Gastroesophageal sphincter (tissue), 3 donors: ENCODE data around the gene ADD3.

Source experiments
- EP300 ChIP-seq: sonication (generic); formaldehyde crosslinking; IDR thresholded peaks from one replicate; pipeline ENCODE4 v1.6.1; 2017; ENCODE audit warnings: antibody characterized with exemption, mild to moderate bottlenecking
- TF ChIP-seq, protein P1 (sequence below), 4 experiments: fragments of 200-600 bp in 2 of 4; fragments of 450-650 bp in 2 of 4; sonication (generic) in 1 of 4; IDR thresholded peaks; one replicate each; pipeline ENCODE4 v1.5.1; 2017 to 2019; ENCODE audit warnings: antibody characterized with exemption in 4 of 4, mild to moderate bottlenecking in 2 of 4, moderate library complexity in 2 of 4

DNA sequence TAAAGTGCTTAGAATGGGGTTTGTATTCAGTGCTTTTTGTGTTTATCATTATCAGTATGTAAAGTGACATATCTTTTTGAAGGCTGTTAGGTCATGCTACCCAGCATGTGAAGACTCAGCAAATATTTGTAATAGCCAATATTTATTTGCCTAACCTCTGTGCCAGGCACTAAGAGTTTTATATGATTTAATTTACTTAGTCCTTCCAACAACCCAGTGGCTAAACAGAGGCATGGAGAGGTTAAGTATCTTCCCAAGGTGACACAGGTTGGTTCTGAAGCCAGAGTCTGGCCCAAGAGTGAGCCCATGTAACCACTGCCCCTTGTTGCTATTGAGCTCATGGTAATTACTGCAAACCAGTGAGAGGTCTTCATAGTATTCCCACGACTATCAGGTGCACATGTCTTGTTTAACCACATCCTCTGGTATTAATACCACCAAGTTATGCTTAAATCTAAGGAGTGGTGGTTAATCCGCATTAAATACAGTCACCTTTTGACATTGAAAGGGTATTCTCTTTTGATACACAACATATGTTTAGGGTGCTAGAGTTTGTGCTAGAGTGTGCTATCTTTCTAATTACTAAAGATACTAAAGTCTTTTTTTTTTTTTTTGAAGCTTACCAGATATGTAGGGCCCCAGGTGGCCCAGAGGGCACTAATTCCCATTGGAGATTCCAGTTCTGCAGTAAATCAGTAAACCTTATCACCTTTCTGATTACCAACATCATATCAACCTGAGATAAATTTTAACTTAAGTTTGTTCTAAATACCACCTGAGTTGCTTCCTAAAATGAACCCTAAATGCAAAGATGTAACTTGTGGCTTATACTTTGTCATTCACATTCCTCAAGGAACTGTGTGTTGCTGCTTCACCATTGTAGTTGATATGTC, 2.9 kb downstream of the ADD3 start:
- TF ChIP-seq, protein P1, sequence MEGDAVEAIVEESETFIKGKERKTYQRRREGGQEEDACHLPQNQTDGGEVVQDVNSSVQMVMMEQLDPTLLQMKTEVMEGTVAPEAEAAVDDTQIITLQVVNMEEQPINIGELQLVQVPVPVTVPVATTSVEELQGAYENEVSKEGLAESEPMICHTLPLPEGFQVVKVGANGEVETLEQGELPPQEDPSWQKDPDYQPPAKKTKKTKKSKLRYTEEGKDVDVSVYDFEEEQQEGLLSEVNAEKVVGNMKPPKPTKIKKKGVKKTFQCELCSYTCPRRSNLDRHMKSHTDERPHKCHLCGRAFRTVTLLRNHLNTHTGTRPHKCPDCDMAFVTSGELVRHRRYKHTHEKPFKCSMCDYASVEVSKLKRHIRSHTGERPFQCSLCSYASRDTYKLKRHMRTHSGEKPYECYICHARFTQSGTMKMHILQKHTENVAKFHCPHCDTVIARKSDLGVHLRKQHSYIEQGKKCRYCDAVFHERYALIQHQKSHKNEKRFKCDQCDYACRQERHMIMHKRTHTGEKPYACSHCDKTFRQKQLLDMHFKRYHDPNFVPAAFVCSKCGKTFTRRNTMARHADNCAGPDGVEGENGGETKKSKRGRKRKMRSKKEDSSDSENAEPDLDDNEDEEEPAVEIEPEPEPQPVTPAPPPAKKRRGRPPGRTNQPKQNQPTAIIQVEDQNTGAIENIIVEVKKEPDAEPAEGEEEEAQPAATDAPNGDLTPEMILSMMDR (IDR thresholded peaks at IDR 0.05), result no peak
- no peak for TF ChIP-seq EP300
